Stimulated activated CD8-positive, alpha-beta memory T cell treated with anti-CD3 and anti-CD28 coated beads, Interleukin-7, amount 100 ng/mL, for 4 hours (primary cell): ENCODE results near the gene TFB2M.

Experiments used
- DNase-seq, 2 donors: peaks; one replicate each; pipeline ENCODE4 v3.0.0-alpha.2; 2020; ENCODE audit warnings: low read depth in 2 of 2

TFB2M gene

GRCh38 chr1:246552110-246552509 lies 14.0 kb downstream of the TFB2M start:
- DNase-seq, result no peak

- DNase-seq, result no peak
These were observed 15.7 kb downstream of the TFB2M start for GRCh38 chr1:246550402-246550801.

- no peak for DNase-seq
These were observed 16.4 kb downstream of the TFB2M start for GRCh38 chr1:246549665-246550064.

GRCh38 chr1:246544001-246544400 lies 22.1 kb downstream of the TFB2M start:
- no peak for DNase-seq

GRCh38 chr1:246540738-246541491 lies 25.1 kb downstream of the TFB2M start:
- no peak for DNase-seq

- DNase-seq, result no peak
These were observed 28.2 kb downstream of the TFB2M start for GRCh38 chr1:246537887-246538286.

GRCh38 chr1:246537441-246537840 lies 28.6 kb downstream of the TFB2M start:
- no peak for DNase-seq

GRCh38 chr1:246534114-246534513 lies 31.9 kb downstream of the TFB2M start:
- DNase-seq, result no peak

- DNase-seq, result no peak
These were observed 32.6 kb downstream of the TFB2M start for GRCh38 chr1:246533371-246533905.

GRCh38 chr1:246532519-246532918 lies 33.5 kb downstream of the TFB2M start:
- DNase-seq, result no peak

- no peak for DNase-seq
These were observed 35.6 kb downstream of the TFB2M start for GRCh38 chr1:246530482-246530881.

- DNase-seq, result no peak
These were observed 36.9 kb downstream of the TFB2M start for GRCh38 chr1:246528933-246529731.

GRCh38 chr1:246527402-246528088 lies 38.5 kb downstream of the TFB2M start:
- DNase-seq, result no peak

GRCh38 chr1:246526915-246527314 lies 39.1 kb downstream of the TFB2M start:
- DNase-seq, result no peak

GRCh38 chr1:246526380-246526779 lies 39.7 kb downstream of the TFB2M start:
- DNase-seq, result no peak

GRCh38 chr1:246519514-246519913 lies 46.5 kb downstream of the TFB2M start:
- DNase-seq, result no peak

- no peak for DNase-seq
These were observed 47.4 kb downstream of the TFB2M start for GRCh38 chr1:246518456-246519205.

- DNase-seq, result no peak
These were observed 48.7 kb downstream of the TFB2M start for GRCh38 chr1:246517391-246517790.

GRCh38 chr1:246516126-246516525 lies 49.9 kb downstream of the TFB2M start:
- no peak for DNase-seq

GRCh38 chr1:246515390-246516005 lies 50.6 kb downstream of the TFB2M start:
- DNase-seq, result no peak
